ENCODE measurements around the gene KCNMA1.

The KCNMA1 gene

GRCh38 chr10:77602913-77603533, 34.6 kb downstream of the KCNMA1 start:
- no peak for DNase-seq (ENCODE audit: low read depth)
- TF ChIP-seq CTCF (IDR thresholded peaks at IDR 0.05; ENCODE audit: control insufficient read depth, insufficient read depth, low read depth, low read length, missing control alignments) = no peak
- no peak overlapping the region for H3K4me3 ChIP-seq (ENCODE audit: control insufficient read depth, low read depth, low read length)

- TF ChIP-seq CTCF (IDR thresholded peaks at IDR 0.05; ENCODE audit: control insufficient read depth, insufficient read depth, low read depth, low read length, missing control alignments) = peak; percentile 38
- DNase-seq (ENCODE audit: low read depth) = no peak
- H3K4me3 ChIP-seq (ENCODE audit: control insufficient read depth, low read depth, low read length) = no peak overlapping the region
Observed at GRCh38 chr10:77602231-77602912, 35.2 kb downstream of the KCNMA1 start.

- DNase-seq (ENCODE audit: low read depth) = no peak
- no peak overlapping the region for H3K4me3 ChIP-seq (ENCODE audit: control insufficient read depth, low read depth, low read length)
- no peak for TF ChIP-seq CTCF (IDR thresholded peaks at IDR 0.05; ENCODE audit: control insufficient read depth, insufficient read depth, low read depth, low read length, missing control alignments)
Observed at GRCh38 chr10:77601488-77601887, 36.1 kb downstream of the KCNMA1 start.

GRCh38 chr10:77600640-77601039, 37.0 kb downstream of the KCNMA1 start:
- no peak for TF ChIP-seq CTCF (IDR thresholded peaks at IDR 0.05; ENCODE audit: control insufficient read depth, insufficient read depth, low read depth, low read length, missing control alignments)
- H3K4me3 ChIP-seq (ENCODE audit: control insufficient read depth, low read depth, low read length) = no peak overlapping the region
- DNase-seq (ENCODE audit: low read depth) = no peak

GRCh38 chr10:77599651-77600050, 38.0 kb downstream of the KCNMA1 start:
- no peak for DNase-seq (ENCODE audit: low read depth)
- no peak overlapping the region for H3K4me3 ChIP-seq (ENCODE audit: control insufficient read depth, low read depth, low read length)
- no peak for TF ChIP-seq CTCF (IDR thresholded peaks at IDR 0.05; ENCODE audit: control insufficient read depth, insufficient read depth, low read depth, low read length, missing control alignments)

- no peak for TF ChIP-seq CTCF (IDR thresholded peaks at IDR 0.05; ENCODE audit: control insufficient read depth, insufficient read depth, low read depth, low read length, missing control alignments)
- DNase-seq (ENCODE audit: low read depth) = no peak
- H3K4me3 ChIP-seq (ENCODE audit: control insufficient read depth, low read depth, low read length) = no peak overlapping the region
Observed at GRCh38 chr10:77598606-77599005, 39.0 kb downstream of the KCNMA1 start.
